ENCODE data around the gene RFC4.
A peak's percentile ranks its signal among the peaks of the same experiment; 100 is the strongest.

Gene RFC4

GRCh38 chr3:186772701-186773417 lies 33.4 kb downstream of the RFC4 start:
- H3K27ac ChIP-seq (ENCODE audit: low read depth in 2 of 2, low read length in 2 of 2): peak overlapping the region; percentile 20 to 72
- peak overlapping the region; percentile 51 to 76 for H3K4me3 ChIP-seq (ENCODE audit: low read length in 2 of 2)
- H3K9me3 ChIP-seq (ENCODE audit: control insufficient read depth in 2 of 2, low read length in 2 of 2): no peaks in the 10 kb centered on the region
- H3K36me3 ChIP-seq (ENCODE audit: control insufficient read depth in 2 of 2, insufficient read depth in 2 of 2, low read length in 2 of 2): no peaks in the 10 kb centered on the region
- H3K4me1 ChIP-seq (ENCODE audit: control insufficient read depth in 2 of 2, insufficient read depth in 2 of 2, low read length in 2 of 2): peaks cover 0 to 10% of the 10 kb centered on the region in 2 donors
- peak overlapping the region; percentile 41 to 52 for H3K9ac ChIP-seq (ENCODE audit: low read depth in 1 of 2, low read length in 2 of 2)
- H3K27me3 ChIP-seq (ENCODE audit: control insufficient read depth in 2 of 2, insufficient read depth in 2 of 2, low read length in 2 of 2): no peaks in the 10 kb centered on the region

DNA sequence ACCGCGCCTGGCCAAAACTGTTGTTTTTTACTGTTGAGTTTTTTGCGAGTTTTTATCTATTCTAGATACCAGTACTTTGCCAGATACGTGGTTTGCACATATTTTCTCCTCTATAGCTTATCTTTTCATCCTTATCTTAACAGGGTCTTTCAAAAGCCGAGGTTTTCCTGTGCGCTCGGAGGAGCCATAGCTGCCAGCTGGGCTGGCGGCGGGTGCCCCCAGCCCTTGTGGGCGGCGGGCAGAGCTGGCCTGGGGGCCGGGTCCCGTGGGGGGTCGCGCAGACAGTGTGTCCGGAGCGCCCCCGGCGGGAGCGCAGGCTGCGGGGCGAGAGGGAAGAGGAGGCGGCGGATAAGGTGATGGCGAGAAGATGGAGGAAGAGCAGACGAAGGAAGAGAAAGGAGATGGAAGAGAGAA lies 34.0 kb downstream of the RFC4 start:
- Histone ChIP-seq H3K4me1 (ENCODE audit: control insufficient read depth in 2 of 2, insufficient read depth in 2 of 2, low read length in 2 of 2) (peaks cover 0 to 10% of the 10 kb centered on the region in 2 donors), H3K27me3 (ENCODE audit: control insufficient read depth in 2 of 2, insufficient read depth in 2 of 2, low read length in 2 of 2) (no peaks in the 10 kb centered on the region), H3K36me3 (ENCODE audit: control insufficient read depth in 2 of 2, insufficient read depth in 2 of 2, low read length in 2 of 2) (no peaks in the 10 kb centered on the region), H3K9ac (ENCODE audit: low read depth in 1 of 2, low read length in 2 of 2) (peak overlapping the region; percentile 41 to 52), H3K4me3 (ENCODE audit: low read length in 2 of 2) (peak overlapping the region; percentile 51 to 76), H3K9me3 (ENCODE audit: control insufficient read depth in 2 of 2, low read length in 2 of 2) (no peaks in the 10 kb centered on the region), H3K27ac (ENCODE audit: low read depth in 2 of 2, low read length in 2 of 2) (peak overlapping the region; percentile 20 to 72)

GRCh38 chr3:186760897-186761447 lies 45.3 kb downstream of the RFC4 start:
- no peak overlapping the region for H3K27ac ChIP-seq (ENCODE audit: low read depth in 2 of 2, low read length in 2 of 2)
- H3K9ac ChIP-seq (ENCODE audit: low read depth in 1 of 2, low read length in 2 of 2): no peak overlapping the region
- H3K4me1 ChIP-seq (ENCODE audit: control insufficient read depth in 2 of 2, insufficient read depth in 2 of 2, low read length in 2 of 2): peaks cover 3 to 5% of the 10 kb centered on the region in 2 donors

DNA sequence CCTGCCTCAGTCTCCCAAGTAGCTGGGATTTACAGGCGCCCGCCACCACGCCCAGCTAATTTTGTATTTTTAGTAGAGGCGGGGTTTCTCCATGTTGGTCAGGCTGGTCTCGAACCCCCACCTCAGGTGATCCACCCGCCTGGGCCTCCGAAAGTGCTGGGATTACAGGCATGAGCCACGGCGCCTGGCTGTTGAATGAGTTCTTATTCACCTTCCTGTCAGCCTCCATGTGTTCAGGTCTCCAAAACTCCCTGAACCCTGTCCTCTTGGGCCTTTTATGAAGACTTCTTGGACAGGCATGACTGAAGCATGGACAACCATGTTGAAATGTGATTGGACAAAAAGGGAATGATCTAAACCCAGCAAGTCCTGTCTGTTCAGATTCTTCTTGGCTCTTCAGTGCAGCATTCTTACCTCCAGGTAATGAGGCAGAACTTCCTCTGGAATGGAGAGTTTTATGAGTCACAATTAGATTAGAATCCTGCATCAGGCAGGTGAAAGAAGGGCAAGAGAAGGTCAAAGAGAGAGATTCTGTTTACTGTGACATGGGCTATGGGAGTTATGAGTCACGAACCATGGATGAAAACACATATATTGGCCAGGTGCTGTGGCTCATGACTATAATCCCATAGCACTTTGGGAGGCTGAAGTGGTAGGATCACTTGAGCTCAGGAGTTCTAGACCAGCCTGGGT lies 46.0 kb downstream of the RFC4 start:
- Histone ChIP-seq H3K4me1 (ENCODE audit: control insufficient read depth in 2 of 2, insufficient read depth in 2 of 2, low read length in 2 of 2) (peaks cover 3 to 5% of the 10 kb centered on the region in 2 donors), H3K9ac (ENCODE audit: low read depth in 1 of 2, low read length in 2 of 2) (no peak overlapping the region), H3K4me3 (ENCODE audit: low read length in 2 of 2) (no peak overlapping the region), H3K27me3 (ENCODE audit: control insufficient read depth in 2 of 2, insufficient read depth in 2 of 2, low read length in 2 of 2) (no peaks in the 10 kb centered on the region), H3K27ac (ENCODE audit: low read depth in 2 of 2, low read length in 2 of 2) (no peak overlapping the region), H3K9me3 (ENCODE audit: control insufficient read depth in 2 of 2, low read length in 2 of 2) (no peaks in the 10 kb centered on the region), H3K36me3 (ENCODE audit: control insufficient read depth in 2 of 2, insufficient read depth in 2 of 2, low read length in 2 of 2) (no peaks in the 10 kb centered on the region)

More at GRCh38 chr3:186760897-186761447, 45.3 kb downstream of the RFC4 start:
- no peaks in the 10 kb centered on the region for H3K27me3 ChIP-seq (ENCODE audit: control insufficient read depth in 2 of 2, insufficient read depth in 2 of 2, low read length in 2 of 2)
- H3K9me3 ChIP-seq (ENCODE audit: control insufficient read depth in 2 of 2, low read length in 2 of 2): no peaks in the 10 kb centered on the region
- no peak overlapping the region for H3K4me3 ChIP-seq (ENCODE audit: low read length in 2 of 2)
- no peaks in the 10 kb centered on the region for H3K36me3 ChIP-seq (ENCODE audit: control insufficient read depth in 2 of 2, insufficient read depth in 2 of 2, low read length in 2 of 2)

DNA sequence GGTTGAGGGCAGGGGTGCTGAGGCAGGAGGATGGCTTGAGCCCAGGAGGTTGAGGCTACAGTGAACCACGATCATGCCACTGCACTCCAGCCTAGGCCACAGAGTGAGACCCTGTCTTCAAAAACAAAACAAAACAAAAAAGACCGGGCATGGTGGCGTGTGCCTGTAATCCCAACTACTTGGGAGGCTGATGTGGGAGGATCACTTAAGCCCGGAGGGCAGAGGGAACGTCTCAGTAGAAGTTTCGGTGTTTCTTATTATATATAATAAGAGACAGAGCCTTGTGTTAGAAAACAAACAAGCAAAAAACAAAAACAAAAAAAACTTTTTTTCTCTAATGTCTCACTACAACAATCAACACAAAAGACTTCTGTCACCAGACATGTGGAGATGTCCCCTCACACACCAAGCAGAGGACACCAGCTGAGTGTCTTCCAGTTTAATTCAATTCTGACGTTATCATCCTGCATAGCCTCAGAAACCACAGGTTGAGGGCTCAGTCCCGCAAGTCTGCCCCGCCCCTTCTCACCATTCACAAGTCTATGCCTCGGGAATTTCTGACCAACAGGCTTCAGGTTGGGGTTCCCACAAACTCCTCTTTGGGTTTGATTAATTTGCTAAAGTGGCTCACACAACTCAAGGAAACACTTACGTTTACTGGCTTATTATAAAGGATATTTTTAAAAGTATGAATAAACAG lies 46.9 kb downstream of the RFC4 start:
- Histone ChIP-seq H3K9ac (ENCODE audit: low read depth in 1 of 2, low read length in 2 of 2) (no peak overlapping the region), H3K36me3 (ENCODE audit: control insufficient read depth in 2 of 2, insufficient read depth in 2 of 2, low read length in 2 of 2) (no peaks in the 10 kb centered on the region), H3K4me3 (ENCODE audit: low read length in 2 of 2) (no peak overlapping the region), H3K4me1 (ENCODE audit: control insufficient read depth in 2 of 2, insufficient read depth in 2 of 2, low read length in 2 of 2) (peaks cover 3 to 5% of the 10 kb centered on the region in 2 donors), H3K9me3 (ENCODE audit: control insufficient read depth in 2 of 2, low read length in 2 of 2) (no peaks in the 10 kb centered on the region), H3K27ac (ENCODE audit: low read depth in 2 of 2, low read length in 2 of 2) (no peak overlapping the region), H3K27me3 (ENCODE audit: control insufficient read depth in 2 of 2, insufficient read depth in 2 of 2, low read length in 2 of 2) (no peaks in the 10 kb centered on the region)

DNA sequence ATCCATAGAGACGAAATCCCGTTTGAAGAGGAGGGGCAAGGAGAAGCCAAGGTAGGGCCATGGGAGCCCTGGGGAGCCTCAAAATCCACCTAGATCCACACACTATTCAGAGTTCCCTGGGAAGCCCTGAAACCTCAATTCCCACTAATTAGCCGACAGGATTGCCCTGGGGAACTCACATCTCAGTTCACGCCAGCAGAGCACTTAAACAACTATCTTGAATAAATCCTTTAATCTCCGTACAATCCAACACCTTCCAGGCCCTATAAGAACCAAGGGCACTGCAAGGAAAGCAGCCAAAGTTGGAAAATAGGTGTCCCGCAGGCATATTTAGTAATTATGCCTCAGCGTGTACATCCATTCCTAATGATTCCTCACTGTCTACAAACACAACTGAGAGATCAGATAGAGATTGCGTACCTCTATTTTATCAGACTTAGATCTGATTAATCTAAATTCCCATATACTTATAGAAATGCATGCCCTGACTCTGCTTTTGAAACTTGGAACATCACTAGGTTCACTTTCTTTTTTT lies 48.5 kb downstream of the RFC4 start:
- Histone ChIP-seq H3K9ac (ENCODE audit: low read depth in 1 of 2, low read length in 2 of 2) (no peak overlapping the region), H3K36me3 (ENCODE audit: control insufficient read depth in 2 of 2, insufficient read depth in 2 of 2, low read length in 2 of 2) (no peaks in the 10 kb centered on the region), H3K27ac (ENCODE audit: low read depth in 2 of 2, low read length in 2 of 2) (no peak overlapping the region), H3K4me3 (ENCODE audit: low read length in 2 of 2) (no peak overlapping the region), H3K4me1 (ENCODE audit: control insufficient read depth in 2 of 2, insufficient read depth in 2 of 2, low read length in 2 of 2) (peaks cover 3 to 8% of the 10 kb centered on the region in 2 donors), H3K27me3 (ENCODE audit: control insufficient read depth in 2 of 2, insufficient read depth in 2 of 2, low read length in 2 of 2) (no peaks in the 10 kb centered on the region), H3K9me3 (ENCODE audit: control insufficient read depth in 2 of 2, low read length in 2 of 2) (no peaks in the 10 kb centered on the region)

GRCh38 chr3:186757214-186757613 lies 49.1 kb downstream of the RFC4 start:
- no peaks in the 10 kb centered on the region for H3K9me3 ChIP-seq (ENCODE audit: control insufficient read depth in 2 of 2, low read length in 2 of 2)
- H3K36me3 ChIP-seq (ENCODE audit: control insufficient read depth in 2 of 2, insufficient read depth in 2 of 2, low read length in 2 of 2): no peaks in the 10 kb centered on the region
- H3K27ac ChIP-seq (ENCODE audit: low read depth in 2 of 2, low read length in 2 of 2): no peak overlapping the region

DNA sequence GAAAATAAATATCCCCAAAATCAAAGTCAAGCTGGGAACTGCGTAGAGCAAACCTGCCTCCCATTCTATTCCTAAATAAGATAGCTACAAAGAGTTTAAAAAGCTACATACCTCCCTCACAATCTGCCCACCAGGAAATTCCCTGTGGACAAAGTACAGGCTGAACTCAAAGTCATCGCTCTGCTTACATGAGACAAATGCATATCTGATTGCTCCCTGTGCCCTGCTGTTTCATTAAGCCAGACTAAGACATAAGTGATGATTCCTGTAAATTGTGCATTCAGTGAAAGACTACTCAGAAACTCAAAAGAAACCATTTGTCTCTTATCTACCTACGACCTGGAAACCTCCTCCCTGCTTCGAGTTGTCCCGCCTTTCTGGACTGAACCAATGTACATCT lies 51.4 kb downstream of the RFC4 start:
- H3K4me1 ChIP-seq (ENCODE audit: control insufficient read depth in 2 of 2, insufficient read depth in 2 of 2, low read length in 2 of 2): peaks cover 0 to 6% of the 10 kb centered on the region in 2 donors
- no peak overlapping the region for H3K9ac ChIP-seq (ENCODE audit: low read depth in 1 of 2, low read length in 2 of 2)
- no peaks in the 10 kb centered on the region for H3K9me3 ChIP-seq (ENCODE audit: control insufficient read depth in 2 of 2, low read length in 2 of 2)
- H3K27me3 ChIP-seq (ENCODE audit: control insufficient read depth in 2 of 2, insufficient read depth in 2 of 2, low read length in 2 of 2): no peaks in the 10 kb centered on the region
- no peaks in the 10 kb centered on the region for H3K36me3 ChIP-seq (ENCODE audit: control insufficient read depth in 2 of 2, insufficient read depth in 2 of 2, low read length in 2 of 2)
- no peak overlapping the region for H3K27ac ChIP-seq (ENCODE audit: low read depth in 2 of 2, low read length in 2 of 2)
- no peak overlapping the region for H3K4me3 ChIP-seq (ENCODE audit: low read length in 2 of 2)

More at GRCh38 chr3:186757214-186757613, 49.1 kb downstream of the RFC4 start:
- H3K4me1 ChIP-seq (ENCODE audit: control insufficient read depth in 2 of 2, insufficient read depth in 2 of 2, low read length in 2 of 2): peaks cover 3 to 8% of the 10 kb centered on the region in 2 donors
- H3K9ac ChIP-seq (ENCODE audit: low read depth in 1 of 2, low read length in 2 of 2): no peak overlapping the region
- no peak overlapping the region for H3K4me3 ChIP-seq (ENCODE audit: low read length in 2 of 2)
- H3K27me3 ChIP-seq (ENCODE audit: control insufficient read depth in 2 of 2, insufficient read depth in 2 of 2, low read length in 2 of 2): no peaks in the 10 kb centered on the region

DNA sequence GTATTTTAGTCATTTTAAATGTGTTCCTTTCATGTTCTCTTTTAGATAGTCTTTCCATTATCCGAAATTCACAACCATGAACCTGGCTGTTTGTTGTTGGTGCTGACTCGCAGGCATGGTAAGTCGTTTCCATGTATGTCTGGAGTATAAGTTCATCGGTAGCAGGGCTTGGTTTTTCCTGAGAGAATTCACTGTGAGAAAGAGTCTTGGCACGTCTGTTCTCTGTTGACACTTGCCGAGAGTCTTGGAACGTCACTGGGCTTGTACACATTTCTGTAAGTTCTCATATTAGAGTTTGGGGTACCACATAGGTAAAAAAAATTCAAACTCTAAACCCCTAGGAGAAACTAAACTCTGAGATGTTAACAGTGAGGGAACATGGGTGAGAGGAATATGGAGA lies 52.3 kb downstream of the RFC4 start:
- no peaks in the 10 kb centered on the region for H3K36me3 ChIP-seq (ENCODE audit: control insufficient read depth in 2 of 2, insufficient read depth in 2 of 2, low read length in 2 of 2)
- H3K27me3 ChIP-seq (ENCODE audit: control insufficient read depth in 2 of 2, insufficient read depth in 2 of 2, low read length in 2 of 2): no peaks in the 10 kb centered on the region
- H3K27ac ChIP-seq (ENCODE audit: low read depth in 2 of 2, low read length in 2 of 2): peak overlapping the region; percentile 72 to 86
- no peak overlapping the region for H3K9ac ChIP-seq (ENCODE audit: low read depth in 1 of 2, low read length in 2 of 2)
- H3K4me3 ChIP-seq (ENCODE audit: low read length in 2 of 2): no peak overlapping the region
- peaks cover 0 to 6% of the 10 kb centered on the region in 2 donors for H3K4me1 ChIP-seq (ENCODE audit: control insufficient read depth in 2 of 2, insufficient read depth in 2 of 2, low read length in 2 of 2)
- no peaks in the 10 kb centered on the region for H3K9me3 ChIP-seq (ENCODE audit: control insufficient read depth in 2 of 2, low read length in 2 of 2)

Data from mucosa of rectum (tissue), 2 donors.